22Rv1 (cell line): ENCODE measurements around the gene NDE1.

Experiments used
- H3K27ac ChIP-seq: fragments of 450-650 bp; 2 replicates; pipeline ENCODE4 v1.5.1; 2017
- CTCF ChIP-seq: fragments of 450-650 bp; IDR thresholded peaks from 2 replicates; pipeline ENCODE4 v1.5.1; 2017; ENCODE audit warnings: mild to moderate bottlenecking
- ZFX ChIP-seq: fragments of 450-650 bp; IDR thresholded peaks from 2 replicates; pipeline ENCODE4 v1.6.1; 2017; ENCODE audit warnings: antibody characterized with exemption, borderline replicate concordance

Gene NDE1

GRCh38 chr16:15771694-15772093, 121.6 kb downstream of the NDE1 start:
- no peak overlapping the region for H3K27ac ChIP-seq
- TF ChIP-seq ZFX (no peak), CTCF (no peak)

- no peak for TF ChIP-seq CTCF
- TF ChIP-seq ZFX = no peak
- no peak overlapping the region for H3K27ac ChIP-seq
These were observed 122.7 kb downstream of the NDE1 start for GRCh38 chr16:15772579-15773293.

DNA sequence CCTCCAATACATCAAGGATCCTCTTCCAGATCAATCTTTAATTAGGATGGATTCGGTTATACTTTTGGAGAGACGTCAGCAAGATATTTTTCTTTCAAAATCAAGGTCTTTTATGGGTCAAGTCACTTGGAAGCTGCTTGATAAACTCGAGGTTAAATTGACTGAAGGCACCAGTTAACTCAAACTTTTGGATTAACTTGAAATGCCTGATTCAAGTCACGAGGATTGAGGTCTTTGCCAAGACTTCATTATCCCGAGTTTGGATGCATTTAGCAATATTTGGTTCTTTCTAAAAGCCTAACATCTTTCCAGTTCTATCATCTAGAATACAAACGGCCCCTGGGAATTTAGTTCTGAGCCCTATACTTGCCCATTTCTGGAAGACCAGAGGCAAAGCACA, 123.9 kb downstream of the NDE1 start:
- H3K27ac ChIP-seq = no peak overlapping the region
- no peak for TF ChIP-seq ZFX
- TF ChIP-seq CTCF = no peak

DNA sequence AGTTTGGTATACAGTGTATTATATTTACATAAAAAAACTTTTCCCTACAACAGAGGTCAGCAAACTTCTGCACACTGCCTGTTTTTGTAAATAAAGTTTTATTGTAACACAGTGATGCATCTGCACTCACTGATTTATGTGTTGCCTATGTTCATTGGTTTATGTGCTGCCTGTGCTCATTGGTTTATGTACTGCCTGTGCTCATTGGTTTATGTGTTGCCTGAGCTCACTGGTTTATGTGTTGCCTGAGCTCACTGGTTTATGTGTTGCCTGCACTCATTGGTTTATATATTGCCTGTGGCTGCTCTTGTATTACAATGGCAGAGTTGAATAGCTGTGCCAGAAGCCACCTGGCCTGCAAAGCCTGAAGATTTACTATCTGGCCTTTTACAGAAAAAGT, 125.2 kb downstream of the NDE1 start:
- TF ChIP-seq CTCF = no peak
- TF ChIP-seq ZFX = no peak
- no peak overlapping the region for H3K27ac ChIP-seq

DNA sequence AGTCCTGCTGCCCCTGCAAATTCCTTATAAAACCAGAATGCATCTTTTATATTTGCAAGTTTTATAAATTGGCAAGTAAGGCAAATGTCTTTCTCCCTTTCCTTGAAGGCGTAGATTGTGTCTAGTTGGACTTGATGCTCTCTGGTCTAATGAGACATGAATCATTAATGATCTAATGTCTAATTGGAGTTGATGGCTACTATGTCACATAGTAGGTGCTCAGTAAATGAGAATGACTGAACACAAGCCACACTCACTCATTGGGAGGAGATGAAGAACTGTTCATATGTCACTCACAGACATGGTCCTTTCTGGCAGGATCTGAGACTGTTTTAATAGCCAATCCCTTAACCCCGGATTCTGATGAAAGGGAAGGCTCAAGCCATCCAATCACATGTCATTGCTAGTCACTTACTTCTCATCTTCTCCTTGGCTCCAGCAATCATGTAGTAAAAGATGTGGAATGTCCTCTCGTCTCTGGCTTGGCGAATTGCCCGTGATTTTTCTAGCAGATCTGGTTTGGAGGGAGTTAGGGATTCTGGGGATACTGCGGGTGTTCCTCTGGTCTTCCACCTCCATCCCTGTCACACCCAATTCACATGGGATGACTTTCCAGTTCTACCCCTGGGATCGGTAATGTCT, 125.7 kb downstream of the NDE1 start:
- TF ChIP-seq ZFX (no peak), CTCF (no peak)
- H3K27ac ChIP-seq = no peak overlapping the region
